Lung (tissue), 12 donors: Measurements from ENCODE around the gene NEK5. TPM values are rescaled to one million over a fixed set of nuclear protein-coding genes. Genes with fewer than 3 reads are reported as not detected.

Source experiments
- ATAC-seq: fragments of 200-7000 bp; cut with Tn5 transposase; one replicate; pipeline ENCODE4 v1.9.1; 2020; ENCODE audit warnings: moderate number of reproducible peaks; ENCODE audit not compliant: insufficient read depth, low FRiP score
- DNase-seq, 3 donors: peaks; one replicate each; pipeline ENCODE4 v3.0.0-alpha.2; 2013 to 2017
- H3K27ac ChIP-seq, 2 donors: one replicate each; pipeline ENCODE4 v1.5.1; 2013; ENCODE audit warnings: mild to moderate bottlenecking in 2 of 2, moderate library complexity in 2 of 2, control low read depth in 1 of 2, inconsistent platforms in 1 of 2, low read depth in 1 of 2, low read length in 1 of 2
- H3K27me3 ChIP-seq, 3 donors: one replicate each; pipeline ENCODE4 v1.5.1; 2013; ENCODE audit warnings: low read length in 2 of 3; ENCODE audit not compliant: control insufficient read depth in 3 of 3, insufficient read depth in 3 of 3
- H3K36me3 ChIP-seq, 4 donors: one replicate each; pipeline ENCODE4 v1.5.1; 2013; ENCODE audit warnings: low read length in 4 of 4, mild to moderate bottlenecking in 1 of 4, moderate library complexity in 1 of 4; ENCODE audit not compliant: control insufficient read depth in 4 of 4, insufficient read depth in 4 of 4
- H3K4me1 ChIP-seq, 5 donors: one replicate each; pipeline ENCODE4 v1.5.1; 2013; ENCODE audit warnings: low read length in 5 of 5, mild to moderate bottlenecking in 2 of 5, moderate library complexity in 1 of 5; ENCODE audit not compliant: control insufficient read depth in 5 of 5, insufficient read depth in 5 of 5
- H3K4me3 ChIP-seq: one replicate; pipeline ENCODE4 v1.5.1; 2013; ENCODE audit warnings: mild to moderate bottlenecking, control low read depth, moderate library complexity
- H3K9ac ChIP-seq, 2 donors: one replicate each; pipeline ENCODE4 v1.5.1; 2013; ENCODE audit warnings: low read length in 2 of 2, control low read depth in 1 of 2; ENCODE audit not compliant: insufficient read depth in 1 of 2
- H3K9me3 ChIP-seq, 4 donors: one replicate each; pipeline ENCODE4 v1.5.1; 2013; ENCODE audit warnings: low read length in 3 of 4, mild to moderate bottlenecking in 1 of 4, moderate library complexity in 1 of 4; ENCODE audit not compliant: control insufficient read depth in 4 of 4, insufficient read depth in 3 of 4
- WGBS, 2 donors: extraction: QIAGEN DNeasy Blood & Tissue Kit; methylation state at CpG; one replicate each; pipeline ENCODE4 v1.1.7; 2013; 5-methylcytosine and 5-hydroxymethylcytosine counted together
- polyA plus RNA-seq, 2 donors: library from polyadenylated mRNA; stranded (reverse); fragments of 200-250 nt; gene quantifications; one replicate each; pipeline ENCODE4 v1.2.1, GENCODE V29; 2013
- total RNA-seq, 2 donors: library from RNA; depleted of rRNA in 1 of 2; stranded (reverse); fragments of >200 nt in 1 of 2; gene quantifications; one replicate each; pipeline ENCODE4 v1.2.1, GENCODE V29; 2014 to 2021
- TF ChIP-seq, protein P1 (sequence below): IDR thresholded peaks from 2 replicates; pipeline ENCODE4 v1.5.1; 2012; ENCODE audit warnings: mild to moderate bottlenecking; ENCODE audit errors: control extremely low read depth, extremely low read depth
- donor health status: control.
- donor health status: control.
- donor health status: Bipolar disorder and iron deficiency.
- donor health status: healthy.
- donor health status: DM: yes; HTN: yes; CAD: no.

The NEK5 gene
- total and polyA plus RNA-seq, 4 donors: 2.1 to 13.3 (median 6.1) TPM

DNA sequence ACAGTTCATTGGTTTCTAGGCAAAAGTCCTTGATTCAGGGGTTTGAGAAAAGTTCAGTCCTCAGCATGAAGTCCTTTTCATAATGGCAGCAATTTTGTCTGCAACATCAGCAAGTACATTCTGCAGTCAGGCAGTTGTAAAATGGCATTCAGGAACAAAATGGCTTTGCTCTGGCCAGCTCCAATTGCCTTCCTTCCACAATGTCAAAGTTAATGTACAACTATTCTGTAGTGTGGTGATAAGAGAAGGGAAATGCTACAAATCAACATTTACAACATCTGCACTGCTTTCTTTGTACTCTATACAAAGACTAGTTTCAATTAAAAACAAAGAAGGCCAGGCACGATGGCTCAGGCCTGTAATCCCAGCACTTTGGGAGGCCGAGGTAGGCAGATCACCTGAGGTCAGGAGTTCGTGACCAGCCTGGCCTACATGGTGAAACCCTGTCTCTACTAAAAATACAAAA, 32.3 kb upstream of the NEK5 start:
- no peak for DNase-seq
- TF ChIP-seq, protein P1, sequence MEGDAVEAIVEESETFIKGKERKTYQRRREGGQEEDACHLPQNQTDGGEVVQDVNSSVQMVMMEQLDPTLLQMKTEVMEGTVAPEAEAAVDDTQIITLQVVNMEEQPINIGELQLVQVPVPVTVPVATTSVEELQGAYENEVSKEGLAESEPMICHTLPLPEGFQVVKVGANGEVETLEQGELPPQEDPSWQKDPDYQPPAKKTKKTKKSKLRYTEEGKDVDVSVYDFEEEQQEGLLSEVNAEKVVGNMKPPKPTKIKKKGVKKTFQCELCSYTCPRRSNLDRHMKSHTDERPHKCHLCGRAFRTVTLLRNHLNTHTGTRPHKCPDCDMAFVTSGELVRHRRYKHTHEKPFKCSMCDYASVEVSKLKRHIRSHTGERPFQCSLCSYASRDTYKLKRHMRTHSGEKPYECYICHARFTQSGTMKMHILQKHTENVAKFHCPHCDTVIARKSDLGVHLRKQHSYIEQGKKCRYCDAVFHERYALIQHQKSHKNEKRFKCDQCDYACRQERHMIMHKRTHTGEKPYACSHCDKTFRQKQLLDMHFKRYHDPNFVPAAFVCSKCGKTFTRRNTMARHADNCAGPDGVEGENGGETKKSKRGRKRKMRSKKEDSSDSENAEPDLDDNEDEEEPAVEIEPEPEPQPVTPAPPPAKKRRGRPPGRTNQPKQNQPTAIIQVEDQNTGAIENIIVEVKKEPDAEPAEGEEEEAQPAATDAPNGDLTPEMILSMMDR: no peak
- H3K27me3 ChIP-seq: no peaks in the 10 kb centered on the region
- no peak overlapping the region for H3K9ac ChIP-seq
- H3K4me1 ChIP-seq: peaks cover 9 to 16% (median 11%) of the 10 kb centered on the region in 5 donors
- no peak overlapping the region for H3K4me3 ChIP-seq
- peaks cover 0 to 4% (median under 1%) of the 10 kb centered on the region in 4 donors for H3K36me3 ChIP-seq
- no peak for ATAC-seq
- H3K27ac ChIP-seq: no peak overlapping the region
- 63 to 69% methylated on average over 3 of the region's 3 CpGs for WGBS, 2 donors
- H3K9me3 ChIP-seq: no peaks in the 10 kb centered on the region

DNA sequence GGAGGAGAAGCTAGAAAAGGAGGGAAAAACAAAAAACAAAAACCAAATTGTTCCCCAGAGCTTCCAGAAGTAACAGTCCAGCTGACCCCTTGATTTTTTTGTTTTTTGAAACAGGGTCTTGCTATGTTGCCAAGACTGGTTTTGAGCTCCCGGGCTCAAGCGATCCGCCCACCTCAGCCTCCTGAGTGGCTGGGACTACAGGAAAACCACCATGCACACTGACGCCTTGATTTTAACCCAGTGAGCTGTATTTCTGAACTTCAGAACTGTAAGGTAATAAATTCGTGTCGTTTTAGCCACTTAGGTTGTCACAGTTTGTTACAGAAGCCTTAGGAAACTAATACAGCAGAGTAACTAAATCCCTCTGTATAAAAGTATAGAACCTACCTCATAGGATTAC, 31.6 kb upstream of the NEK5 start:
- Histone ChIP-seq H3K27ac (no peak overlapping the region), H3K9me3 (no peaks in the 10 kb centered on the region), H3K9ac (no peak overlapping the region), H3K4me3 (no peak overlapping the region), H3K4me1 (peaks cover 9 to 16% (median 11%) of the 10 kb centered on the region in 5 donors), H3K36me3 (peaks cover 0 to 2% (median 0%) of the 10 kb centered on the region in 4 donors), H3K27me3 (no peaks in the 10 kb centered on the region)
- DNase-seq (no peak), ATAC-seq (no peak)
- 29 to 65% methylated on average over 6 of the region's 6 CpGs for WGBS, 2 donors
- TF ChIP-seq, protein P1: no peak

DNA sequence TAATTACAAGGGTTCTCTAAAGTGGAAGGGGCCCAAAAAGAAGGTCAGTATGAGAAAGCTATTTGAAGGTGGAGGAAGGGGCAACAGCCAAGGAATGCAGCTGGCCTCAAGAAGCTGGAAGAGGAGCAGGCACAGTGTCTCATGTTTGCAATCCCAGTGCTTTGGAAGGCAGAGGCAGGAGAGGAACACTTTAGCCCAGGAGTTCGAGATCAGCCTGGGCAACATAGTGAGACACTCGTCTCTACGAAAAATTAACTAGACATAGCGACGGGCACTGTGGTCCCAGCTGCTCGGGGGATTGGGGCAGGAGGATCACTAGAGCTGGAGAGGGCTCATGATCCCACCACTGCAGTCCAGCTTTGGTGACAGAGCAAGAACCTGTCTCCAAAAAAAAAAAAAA, 31.2 kb upstream of the NEK5 start:
- H3K27ac ChIP-seq: peak overlapping the region in 1 of 2 donors; percentile 71
- no peaks in the 10 kb centered on the region for H3K27me3 ChIP-seq
- H3K4me3 ChIP-seq: no peak overlapping the region
- DNase-seq (no peak), ATAC-seq (no peak)
- no peaks in the 10 kb centered on the region for H3K36me3 ChIP-seq
- WGBS, 2 donors: 95% methylated on average over 6 of the region's 6 CpGs
- H3K4me1 ChIP-seq: peaks cover 9 to 16% (median 11%) of the 10 kb centered on the region in 5 donors
- H3K9me3 ChIP-seq: no peaks in the 10 kb centered on the region
- H3K9ac ChIP-seq: no peak overlapping the region
- TF ChIP-seq, protein P1: no peak
